Retinal pigment epithelial cell (primary cell): ENCODE measurements around the gene ARHGAP27.

Source experiments
- DNase-seq: peaks from one replicate; pipeline ENCODE4 v3.0.0-alpha.2; 2010; ENCODE audit warnings: low read depth
- H3K4me3 ChIP-seq: 2 replicates; pipeline ENCODE4 v1.5.1; 2011; ENCODE audit warnings: mild to moderate bottlenecking, low read length, control low read depth, moderate library complexity
- CTCF ChIP-seq: conservative IDR thresholded peaks from 2 replicates; pipeline ENCODE4 v1.5.1; 2011; ENCODE audit warnings: low read depth, low read length, control low read depth, inconsistent platforms

The ARHGAP27 gene

GRCh38 chr17:45361451-45361850 is 71.2 kb downstream of the ARHGAP27 start:
- H3K4me3 ChIP-seq: no peak overlapping the region
- DNase-seq: no peak
- TF ChIP-seq CTCF: no peak

GRCh38 chr17:45357364-45357997 is 75.2 kb downstream of the ARHGAP27 start:
- no peak for TF ChIP-seq CTCF
- no peak for DNase-seq
- H3K4me3 ChIP-seq: no peak overlapping the region

GRCh38 chr17:45355087-45355486 is 77.6 kb downstream of the ARHGAP27 start:
- TF ChIP-seq CTCF: no peak
- no peak for DNase-seq
- H3K4me3 ChIP-seq: no peak overlapping the region

GRCh38 chr17:45353043-45353442 is 79.6 kb downstream of the ARHGAP27 start:
- no peak overlapping the region for H3K4me3 ChIP-seq
- DNase-seq: no peak
- TF ChIP-seq CTCF: no peak

GRCh38 chr17:45351831-45352230 is 80.8 kb downstream of the ARHGAP27 start:
- H3K4me3 ChIP-seq: no peak overlapping the region
- no peak for DNase-seq
- no peak for TF ChIP-seq CTCF

GRCh38 chr17:45347444-45347843 is 85.2 kb downstream of the ARHGAP27 start:
- TF ChIP-seq CTCF: no peak

GRCh38 chr17:45346216-45347015 is 86.3 kb downstream of the ARHGAP27 start:
- DNase-seq: no peak
- no peak overlapping the region for H3K4me3 ChIP-seq
- TF ChIP-seq CTCF: no peak

More at GRCh38 chr17:45347444-45347843, 85.2 kb downstream of the ARHGAP27 start:
- H3K4me3 ChIP-seq: no peak overlapping the region
- DNase-seq: no peak
